ENCODE data around the gene SLC6A8. TPM values are rescaled to one million over a fixed set of nuclear protein-coding genes. Genes with fewer than 3 reads are reported as not detected.

Gene SLC6A8
- total and polyA plus RNA-seq, 7 experiments from 2014 or later: 0.10 to 2.6 (median 0.74) TPM; not detected in 1

GRCh38 chrX:153734871-153735270 lies 47.1 kb downstream of the SLC6A8 start:
- intact Hi-C loops (cut with micrococcal nuclease): no loop called here
- Mint-ChIP-seq H3K9me3 (peaks cover 0 to 11% (median 0%) of the 10 kb centered on the region in 11 donors), H3K27ac (peak overlapping the region in 1 of 9 donors; percentile 23), H3K4me1 (peaks cover 0 to 28% (median 16%) of the 10 kb centered on the region in 7 donors), H3K36me3 (peaks cover 8 to 29% (median 18%) of the 10 kb centered on the region in 5 donors), H3K4me3 (no peak overlapping the region), H3K27me3 (no peaks in the 10 kb centered on the region)
- Histone ChIP-seq H3K9me3 (ENCODE audit: control insufficient read depth in 2 of 3, low read length in 3 of 3) (no peaks in the 10 kb centered on the region), H3K4me3 (ENCODE audit: low read length) (no peak overlapping the region), H3K27me3 (ENCODE audit: control insufficient read depth in 2 of 2, insufficient read depth in 2 of 2, low read length in 2 of 2) (no peaks in the 10 kb centered on the region), H3K4me1 (ENCODE audit: control insufficient read depth in 2 of 2, insufficient read depth in 2 of 2, low read length in 2 of 2) (peaks cover 3 to 7% of the 10 kb centered on the region in 2 donors), H3K27ac (ENCODE audit: low read depth, low read length) (no peak overlapping the region), H3K36me3 (ENCODE audit: control insufficient read depth in 2 of 3, insufficient read depth in 3 of 3, low read length in 3 of 3) (peaks cover 0 to 8% (median 0%) of the 10 kb centered on the region in 3 experiments)
- DNase-seq: no peak
- ChIA-PET CTCF (no interaction called here), POLR2A (no interaction called here)
- no peak for ATAC-seq

- no peak overlapping the region for H3K27ac Mint-ChIP-seq
- Histone ChIP-seq H3K9me3 (ENCODE audit: control insufficient read depth in 2 of 3, low read length in 3 of 3) (no peaks in the 10 kb centered on the region), H3K27me3 (ENCODE audit: control insufficient read depth in 2 of 2, insufficient read depth in 2 of 2, low read length in 2 of 2) (no peaks in the 10 kb centered on the region), H3K27ac (ENCODE audit: low read depth, low read length) (no peak overlapping the region), H3K36me3 (ENCODE audit: control insufficient read depth in 2 of 3, insufficient read depth in 3 of 3, low read length in 3 of 3) (peaks cover 0 to 8% (median 0%) of the 10 kb centered on the region in 3 experiments), H3K4me1 (ENCODE audit: control insufficient read depth in 2 of 2, insufficient read depth in 2 of 2, low read length in 2 of 2) (peaks cover 5 to 11% of the 10 kb centered on the region in 2 donors), H3K4me3 (ENCODE audit: low read length) (no peak overlapping the region)
- DNase-seq (no peak), ATAC-seq (peak; percentile 67)
- POLR2A ChIA-PET: no interaction called here
- CTCF ChIA-PET: no interaction called here
- no peaks in the 10 kb centered on the region for H3K27me3 Mint-ChIP-seq
- H3K36me3 Mint-ChIP-seq: peaks cover 8 to 30% (median 18%) of the 10 kb centered on the region in 5 donors
- H3K4me1 Mint-ChIP-seq: peaks cover 0 to 32% (median 20%) of the 10 kb centered on the region in 7 donors
- intact Hi-C loops (cut with micrococcal nuclease): no loop called here
- peaks cover 0 to 11% (median 0%) of the 10 kb centered on the region in 11 donors for H3K9me3 Mint-ChIP-seq
- no peak overlapping the region for H3K4me3 Mint-ChIP-seq
Measured at GRCh38 chrX:153735274-153735673, 47.5 kb downstream of the SLC6A8 start.

GRCh38 chrX:153736071-153736820 lies 48.5 kb downstream of the SLC6A8 start:
- no peaks in the 10 kb centered on the region for H3K27me3 ChIP-seq (ENCODE audit: control insufficient read depth in 2 of 2, insufficient read depth in 2 of 2, low read length in 2 of 2)
- Mint-ChIP-seq H3K4me1 (peaks cover 0 to 30% (median 23%) of the 10 kb centered on the region in 7 donors), H3K27ac (peak overlapping the region in 1 of 9 donors; percentile 74), H3K36me3 (peaks cover 8 to 28% (median 12%) of the 10 kb centered on the region in 5 donors), H3K4me3 (no peak overlapping the region), H3K27me3 (no peaks in the 10 kb centered on the region), H3K9me3 (peaks cover 0 to 11% (median 0%) of the 10 kb centered on the region in 11 donors)
- DNase-seq: no peak
- POLR2A ChIA-PET: no interaction called here
- intact Hi-C loops (cut with micrococcal nuclease): no loop called here
- ATAC-seq: no peak
- peaks cover 5 to 17% of the 10 kb centered on the region in 2 donors for H3K4me1 ChIP-seq (ENCODE audit: control insufficient read depth in 2 of 2, insufficient read depth in 2 of 2, low read length in 2 of 2)
- CTCF ChIA-PET: no interaction called here
- no peak overlapping the region for H3K27ac ChIP-seq (ENCODE audit: low read depth, low read length)
- no peak overlapping the region for H3K4me3 ChIP-seq (ENCODE audit: low read length)
- peaks cover 0 to 8% (median 0%) of the 10 kb centered on the region in 3 experiments for H3K36me3 ChIP-seq (ENCODE audit: control insufficient read depth in 2 of 3, insufficient read depth in 3 of 3, low read length in 3 of 3)
- no peaks in the 10 kb centered on the region for H3K9me3 ChIP-seq (ENCODE audit: control insufficient read depth in 2 of 3, low read length in 3 of 3)

GRCh38 chrX:153736871-153737441 lies 49.2 kb downstream of the SLC6A8 start:
- Histone ChIP-seq H3K27ac (ENCODE audit: low read depth, low read length) (no peak overlapping the region), H3K27me3 (ENCODE audit: control insufficient read depth in 2 of 2, insufficient read depth in 2 of 2, low read length in 2 of 2) (no peaks in the 10 kb centered on the region), H3K4me3 (ENCODE audit: low read length) (no peak overlapping the region), H3K9me3 (ENCODE audit: control insufficient read depth in 2 of 3, low read length in 3 of 3) (no peaks in the 10 kb centered on the region), H3K36me3 (ENCODE audit: control insufficient read depth in 2 of 3, insufficient read depth in 3 of 3, low read length in 3 of 3) (peaks cover 0 to 8% (median 0%) of the 10 kb centered on the region in 3 experiments), H3K4me1 (ENCODE audit: control insufficient read depth in 2 of 2, insufficient read depth in 2 of 2, low read length in 2 of 2) (peaks cover 5 to 17% of the 10 kb centered on the region in 2 donors)
- ChIA-PET POLR2A (no interaction called here), CTCF (no interaction called here)
- DNase-seq: no peak
- peak overlapping the region in 1 of 9 donors; percentile 74 for H3K27ac Mint-ChIP-seq
- ATAC-seq: no peak
- peaks cover 2 to 22% (median 5%) of the 10 kb centered on the region in 5 donors for H3K36me3 Mint-ChIP-seq
- peaks cover 0 to 31% (median 24%) of the 10 kb centered on the region in 7 donors for H3K4me1 Mint-ChIP-seq
- intact Hi-C loops (cut with micrococcal nuclease): no loop called here
- no peak overlapping the region for H3K4me3 Mint-ChIP-seq
- H3K9me3 Mint-ChIP-seq: peaks cover 0 to 4% (median 0%) of the 10 kb centered on the region in 11 donors
- no peaks in the 10 kb centered on the region for H3K27me3 Mint-ChIP-seq

GRCh38 chrX:153738056-153738605 lies 50.4 kb downstream of the SLC6A8 start:
- DNase-seq (no peak), ATAC-seq (no peak)
- H3K4me3 Mint-ChIP-seq: no peak overlapping the region
- H3K9me3 ChIP-seq (ENCODE audit: control insufficient read depth in 2 of 3, low read length in 3 of 3): no peaks in the 10 kb centered on the region
- peaks cover 0 to 8% (median 0%) of the 10 kb centered on the region in 3 experiments for H3K36me3 ChIP-seq (ENCODE audit: control insufficient read depth in 2 of 3, insufficient read depth in 3 of 3, low read length in 3 of 3)
- no peak overlapping the region for H3K27ac Mint-ChIP-seq
- ChIA-PET POLR2A (interaction anchor here (2.0 kb wide), 1 partner anchor 11 kb away, joined by 5 read pairs; no protein-coding TSS in a partner anchor), CTCF (no interaction called here)
- H3K36me3 Mint-ChIP-seq: peaks cover 0 to 17% (median 4%) of the 10 kb centered on the region in 5 donors
- H3K4me1 Mint-ChIP-seq: peaks cover 0 to 31% (median 24%) of the 10 kb centered on the region in 7 donors
- no peak overlapping the region for H3K27ac ChIP-seq (ENCODE audit: low read depth, low read length)
- no peak overlapping the region for H3K4me3 ChIP-seq (ENCODE audit: low read length)
- peaks cover 5 to 17% of the 10 kb centered on the region in 2 donors for H3K4me1 ChIP-seq (ENCODE audit: control insufficient read depth in 2 of 2, insufficient read depth in 2 of 2, low read length in 2 of 2)
- intact Hi-C loops (cut with micrococcal nuclease): no loop called here
- H3K9me3 Mint-ChIP-seq: no peaks in the 10 kb centered on the region
- H3K27me3 Mint-ChIP-seq: no peaks in the 10 kb centered on the region
- no peaks in the 10 kb centered on the region for H3K27me3 ChIP-seq (ENCODE audit: control insufficient read depth in 2 of 2, insufficient read depth in 2 of 2, low read length in 2 of 2)

- DNase-seq: peak in 5 of 9 donors; percentile 32 to 45 (median 35)
- Mint-ChIP-seq H3K9me3 (no peaks in the 10 kb centered on the region), H3K27me3 (no peaks in the 10 kb centered on the region), H3K4me3 (peak overlapping the region; percentile 45 to 86 (median 76)), H3K4me1 (peaks cover 0 to 34% (median 25%) of the 10 kb centered on the region in 7 donors), H3K36me3 (peaks cover 0 to 13% (median 1%) of the 10 kb centered on the region in 5 donors), H3K27ac (peak overlapping the region; percentile 56 to 91 (median 78))
- peak overlapping the region; percentile 40 for H3K27ac ChIP-seq (ENCODE audit: low read depth, low read length)
- H3K4me3 ChIP-seq (ENCODE audit: low read length): no peak overlapping the region
- H3K4me1 ChIP-seq (ENCODE audit: control insufficient read depth in 2 of 2, insufficient read depth in 2 of 2, low read length in 2 of 2): peaks cover 5 to 17% of the 10 kb centered on the region in 2 donors
- peaks cover 0 to 8% (median 0%) of the 10 kb centered on the region in 3 experiments for H3K36me3 ChIP-seq (ENCODE audit: control insufficient read depth in 2 of 3, insufficient read depth in 3 of 3, low read length in 3 of 3)
- H3K27me3 ChIP-seq (ENCODE audit: control insufficient read depth in 2 of 2, insufficient read depth in 2 of 2, low read length in 2 of 2): no peaks in the 10 kb centered on the region
- CTCF ChIA-PET: interaction anchor here (0.6 kb wide), 1 partner anchor 267 kb away, joined by 3 read pairs; no protein-coding TSS in a partner anchor
- POLR2A ChIA-PET: interaction anchor here (2.0 kb wide), 1 partner anchor 12 kb away, joined by 5 read pairs; no protein-coding TSS in a partner anchor
- ATAC-seq: peak; percentile 64
- H3K9me3 ChIP-seq (ENCODE audit: control insufficient read depth in 2 of 3, low read length in 3 of 3): no peaks in the 10 kb centered on the region
- intact Hi-C loops (cut with micrococcal nuclease): loop anchor here in 1 of 2 donors (1.0 kb wide), 1 partner anchor 16 kb away; the partner anchor contains the start of genes ABCD1 and BCAP31
Measured at GRCh38 chrX:153739754-153740486, 52.2 kb downstream of the SLC6A8 start.
